ENCODE measurements around the gene ANKS1B.

The ANKS1B gene

DNA sequence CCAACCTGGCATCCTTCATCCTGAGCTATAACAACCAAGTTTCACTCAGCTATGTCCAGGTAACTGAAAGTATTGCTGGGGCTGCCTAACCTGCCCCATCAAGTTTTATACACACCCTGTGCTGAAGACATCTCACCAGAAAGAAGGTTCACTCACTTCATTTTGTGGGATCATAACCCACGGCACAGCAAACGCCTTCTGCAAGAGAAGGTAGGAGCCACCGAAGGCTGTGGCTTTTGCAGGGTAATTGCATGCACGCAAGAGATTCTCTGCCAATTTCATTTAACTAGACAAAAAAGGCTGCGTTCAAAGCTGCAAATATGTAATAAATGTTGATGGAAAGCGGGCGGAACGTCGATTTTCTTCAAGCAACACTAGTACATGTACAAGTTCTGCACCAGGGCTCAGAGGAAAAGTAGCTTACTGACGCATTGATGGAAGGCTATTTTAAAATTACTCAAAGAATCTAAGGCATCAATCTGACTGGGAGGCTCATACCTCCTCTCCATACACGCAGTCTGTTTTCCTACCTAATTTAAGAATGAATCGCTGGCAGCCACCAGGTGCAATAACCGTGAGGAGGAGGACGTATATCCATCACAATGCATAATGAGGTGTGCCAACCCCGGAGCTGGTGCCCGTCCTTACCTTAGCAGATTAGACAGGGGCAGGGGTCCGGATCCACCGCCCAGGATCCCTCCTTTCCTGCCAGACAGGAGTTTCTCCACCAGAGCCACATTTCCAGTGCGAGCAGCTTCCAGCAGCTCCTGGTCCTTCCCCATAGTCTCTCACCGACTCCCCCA is 1.1 kb downstream of the ANKS1B start:
- Histone ChIP-seq H3K4me3 (IDR thresholded peaks at IDR 0.05; ENCODE audit: insufficient read depth, low read depth, low read length) (no peak overlapping the region), H3K9ac (no peak overlapping the region)

DNA sequence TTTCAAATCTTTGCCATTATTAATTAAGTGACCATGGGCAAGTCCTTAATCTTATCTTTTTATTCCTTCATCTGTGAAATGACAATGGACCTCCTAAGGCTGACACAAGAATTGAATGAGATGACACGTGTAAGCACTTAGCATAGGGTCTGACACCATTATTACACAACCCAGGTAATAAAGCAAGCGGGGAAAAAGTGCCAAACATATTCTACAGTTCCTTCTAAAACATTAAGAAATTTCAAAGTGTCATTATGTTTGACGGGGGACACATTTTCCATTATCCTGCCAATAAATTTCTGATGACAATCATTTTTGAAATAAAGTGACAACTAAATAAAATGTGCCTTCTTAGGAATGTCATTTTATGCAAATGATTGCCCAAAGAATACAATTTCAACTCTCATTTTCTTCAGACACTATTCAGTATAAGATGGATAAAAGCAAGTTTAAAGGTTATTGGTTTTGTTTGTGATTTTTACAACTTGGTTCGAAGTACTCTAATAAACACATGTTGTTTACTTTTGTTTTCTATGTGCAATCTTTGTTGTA is 3.0 kb downstream of the ANKS1B start:
- Histone ChIP-seq H3K9ac (no peak overlapping the region), H3K27ac (no peak overlapping the region), H4K20me1 (ENCODE audit: insufficient read depth) (no peaks in the 10 kb centered on the region), H3K36me3 (ENCODE audit: insufficient read depth) (no peaks in the 10 kb centered on the region), H3K4me1 (ENCODE audit: low read depth, poor library complexity, severe bottlenecking) (peaks cover 10% of the 10 kb centered on the region), H3K4me3 (IDR thresholded peaks at IDR 0.05; ENCODE audit: insufficient read depth, low read depth, low read length) (no peak overlapping the region), H2AFZ (ENCODE audit: low read depth) (no peak overlapping the region), H3K27me3 (ENCODE audit: insufficient read depth, low read depth) (no peaks in the 10 kb centered on the region), H3K79me2 (ENCODE audit: insufficient read depth, low read depth) (no peaks in the 10 kb centered on the region), H3K4me2 (no peak overlapping the region)
- TF ChIP-seq, protein P1, sequence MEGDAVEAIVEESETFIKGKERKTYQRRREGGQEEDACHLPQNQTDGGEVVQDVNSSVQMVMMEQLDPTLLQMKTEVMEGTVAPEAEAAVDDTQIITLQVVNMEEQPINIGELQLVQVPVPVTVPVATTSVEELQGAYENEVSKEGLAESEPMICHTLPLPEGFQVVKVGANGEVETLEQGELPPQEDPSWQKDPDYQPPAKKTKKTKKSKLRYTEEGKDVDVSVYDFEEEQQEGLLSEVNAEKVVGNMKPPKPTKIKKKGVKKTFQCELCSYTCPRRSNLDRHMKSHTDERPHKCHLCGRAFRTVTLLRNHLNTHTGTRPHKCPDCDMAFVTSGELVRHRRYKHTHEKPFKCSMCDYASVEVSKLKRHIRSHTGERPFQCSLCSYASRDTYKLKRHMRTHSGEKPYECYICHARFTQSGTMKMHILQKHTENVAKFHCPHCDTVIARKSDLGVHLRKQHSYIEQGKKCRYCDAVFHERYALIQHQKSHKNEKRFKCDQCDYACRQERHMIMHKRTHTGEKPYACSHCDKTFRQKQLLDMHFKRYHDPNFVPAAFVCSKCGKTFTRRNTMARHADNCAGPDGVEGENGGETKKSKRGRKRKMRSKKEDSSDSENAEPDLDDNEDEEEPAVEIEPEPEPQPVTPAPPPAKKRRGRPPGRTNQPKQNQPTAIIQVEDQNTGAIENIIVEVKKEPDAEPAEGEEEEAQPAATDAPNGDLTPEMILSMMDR (conservative IDR thresholded peaks at IDR 0.05; ENCODE audit: low read depth, low read length): no peak

More for the DNA sequence above, 1.1 kb downstream of the ANKS1B start:
- Histone ChIP-seq H3K79me2 (ENCODE audit: insufficient read depth, low read depth) (no peaks in the 10 kb centered on the region), H3K27ac (no peak overlapping the region), H4K20me1 (ENCODE audit: insufficient read depth) (no peaks in the 10 kb centered on the region), H3K4me2 (no peak overlapping the region), H3K27me3 (ENCODE audit: insufficient read depth, low read depth) (no peaks in the 10 kb centered on the region), H3K4me1 (ENCODE audit: low read depth, poor library complexity, severe bottlenecking) (peaks cover 10% of the 10 kb centered on the region), H2AFZ (ENCODE audit: low read depth) (no peak overlapping the region), H3K36me3 (ENCODE audit: insufficient read depth) (no peaks in the 10 kb centered on the region)
- TF ChIP-seq, protein P1 (conservative IDR thresholded peaks at IDR 0.05; ENCODE audit: low read depth, low read length): no peak

DNA sequence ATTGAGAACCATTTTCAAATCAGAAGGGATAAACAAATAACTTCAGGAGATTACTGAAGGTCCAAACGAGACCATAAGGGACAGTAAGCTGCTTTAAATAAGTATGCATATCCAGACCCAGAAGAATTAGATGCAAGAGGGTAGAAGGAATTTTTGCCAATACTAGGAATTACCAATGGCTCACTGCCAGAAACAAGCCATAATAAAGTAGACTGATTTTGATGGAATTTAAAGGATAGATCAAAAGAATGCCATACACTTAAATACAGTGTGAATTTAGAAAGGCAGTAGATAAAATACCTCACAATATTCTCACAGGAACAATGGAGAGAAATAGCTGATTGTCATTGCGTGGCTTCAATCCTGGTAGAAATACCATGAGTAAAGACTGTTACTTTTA is 5.3 kb downstream of the ANKS1B start:
- no peak overlapping the region for H3K27ac ChIP-seq
- no peaks in the 10 kb centered on the region for H4K20me1 ChIP-seq (ENCODE audit: insufficient read depth)
- no peak overlapping the region for H3K9ac ChIP-seq
- H3K4me1 ChIP-seq (ENCODE audit: low read depth, poor library complexity, severe bottlenecking): no peaks in the 10 kb centered on the region
- no peak overlapping the region for H3K4me3 ChIP-seq (IDR thresholded peaks at IDR 0.05; ENCODE audit: insufficient read depth, low read depth, low read length)
- no peaks in the 10 kb centered on the region for H3K36me3 ChIP-seq (ENCODE audit: insufficient read depth)
- no peak overlapping the region for H3K4me2 ChIP-seq
- TF ChIP-seq, protein P1 (conservative IDR thresholded peaks at IDR 0.05; ENCODE audit: low read depth, low read length): no peak
- no peaks in the 10 kb centered on the region for H3K79me2 ChIP-seq (ENCODE audit: insufficient read depth, low read depth)
- H3K27me3 ChIP-seq (ENCODE audit: insufficient read depth, low read depth): no peaks in the 10 kb centered on the region
- no peak overlapping the region for H2AFZ ChIP-seq (ENCODE audit: low read depth)

DNA sequence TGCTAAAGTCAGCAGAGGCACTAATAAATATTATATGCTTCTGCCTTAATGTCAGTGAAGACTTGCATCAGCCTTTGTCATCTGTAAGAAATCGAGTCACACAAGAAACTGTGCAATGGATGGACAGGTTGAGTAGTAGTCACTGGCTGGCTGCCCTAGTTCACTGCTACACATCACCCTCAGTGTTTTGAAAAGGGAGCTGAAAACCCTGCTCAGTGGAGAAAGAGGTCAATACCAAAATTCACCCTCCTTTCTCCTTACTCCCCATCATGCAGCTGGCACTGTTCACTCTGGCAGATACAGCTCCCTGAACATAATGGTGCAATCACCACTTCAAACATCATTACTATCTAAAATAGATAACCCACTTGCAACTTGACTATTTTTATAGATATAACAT is 6.6 kb downstream of the ANKS1B start:
- Histone ChIP-seq H3K4me1 (ENCODE audit: low read depth, poor library complexity, severe bottlenecking) (no peaks in the 10 kb centered on the region), H4K20me1 (ENCODE audit: insufficient read depth) (no peaks in the 10 kb centered on the region), H3K36me3 (ENCODE audit: insufficient read depth) (no peaks in the 10 kb centered on the region), H3K27me3 (ENCODE audit: insufficient read depth, low read depth) (no peaks in the 10 kb centered on the region), H3K27ac (no peak overlapping the region), H3K79me2 (ENCODE audit: insufficient read depth, low read depth) (no peaks in the 10 kb centered on the region), H3K4me2 (no peak overlapping the region), H2AFZ (ENCODE audit: low read depth) (no peak overlapping the region), H3K4me3 (IDR thresholded peaks at IDR 0.05; ENCODE audit: insufficient read depth, low read depth, low read length) (no peak overlapping the region), H3K9ac (no peak overlapping the region)
- TF ChIP-seq, protein P1 (conservative IDR thresholded peaks at IDR 0.05; ENCODE audit: low read depth, low read length): no peak
